GM04504 (cell line): ENCODE results near the gene NES.

ENCODE experiments used
- DNase-seq: peaks from one replicate; pipeline ENCODE4 v3.0.0-alpha.2; 2012; ENCODE audit warnings: low read depth

The NES gene

GRCh38 chr1:156681196-156681960 lies 4.2 kb upstream of the NES start:
- no peak for DNase-seq

- DNase-seq, result no peak
These were observed 2.8 kb upstream of the NES start for GRCh38 chr1:156680056-156680455.

GRCh38 chr1:156677616-156678596 lies 699 bp upstream of the NES start:
- no peak for DNase-seq

GRCh38 chr1:156676114-156676819 lies 940 bp downstream of the NES start:
- no peak for DNase-seq

GRCh38 chr1:156675210-156676113 lies 1.7 kb downstream of the NES start:
- no peak for DNase-seq

- DNase-seq, result no peak
These were observed 3.7 kb downstream of the NES start for GRCh38 chr1:156673387-156674121.

- no peak for DNase-seq
These were observed 5.4 kb downstream of the NES start for GRCh38 chr1:156671804-156672203.

- no peak for DNase-seq
These were observed 6.4 kb downstream of the NES start for GRCh38 chr1:156670791-156671190.

GRCh38 chr1:156670359-156670758 lies 6.8 kb downstream of the NES start:
- DNase-seq, result no peak

- no peak for DNase-seq
These were observed 7.4 kb downstream of the NES start for GRCh38 chr1:156669794-156670193.

- DNase-seq, result no peak
These were observed 8.2 kb downstream of the NES start for GRCh38 chr1:156668801-156669637.

GRCh38 chr1:156667968-156668709 lies 9.1 kb downstream of the NES start:
- DNase-seq, result no peak

GRCh38 chr1:156667610-156667967 lies 9.6 kb downstream of the NES start:
- no peak for DNase-seq

- DNase-seq, result no peak
These were observed 10.2 kb downstream of the NES start for GRCh38 chr1:156666862-156667609.

- DNase-seq, result no peak
These were observed 11.7 kb downstream of the NES start for GRCh38 chr1:156665539-156665938.

GRCh38 chr1:156664767-156665411 lies 12.3 kb downstream of the NES start:
- no peak for DNase-seq

GRCh38 chr1:156664046-156664766 lies 13.0 kb downstream of the NES start:
- no peak for DNase-seq
